CD4-positive, alpha-beta T cell treated with Interleukin-17A for 4 hours (primary cell): ENCODE data around the gene UBE2V1.
"Not testable (repeated sequence)": the region's sequence is repeated elsewhere in the genome, so short reads cannot be mapped to it uniquely, and the experiment has no call there.

Experiments used
- DNase-seq: peaks from one replicate; pipeline ENCODE4 v3.0.0-alpha.2; 2020; ENCODE audit warnings: mixed read lengths

Gene UBE2V1

GRCh38 chr20:50112512-50113419 lies at the start of gene UBE2V1:
TSS of gene UBE2V1 (minus strand) at chr20:50113150. CDS start at chr20:50113128, 22 bp downstream.
- peak; percentile 93 for DNase-seq

DNA sequence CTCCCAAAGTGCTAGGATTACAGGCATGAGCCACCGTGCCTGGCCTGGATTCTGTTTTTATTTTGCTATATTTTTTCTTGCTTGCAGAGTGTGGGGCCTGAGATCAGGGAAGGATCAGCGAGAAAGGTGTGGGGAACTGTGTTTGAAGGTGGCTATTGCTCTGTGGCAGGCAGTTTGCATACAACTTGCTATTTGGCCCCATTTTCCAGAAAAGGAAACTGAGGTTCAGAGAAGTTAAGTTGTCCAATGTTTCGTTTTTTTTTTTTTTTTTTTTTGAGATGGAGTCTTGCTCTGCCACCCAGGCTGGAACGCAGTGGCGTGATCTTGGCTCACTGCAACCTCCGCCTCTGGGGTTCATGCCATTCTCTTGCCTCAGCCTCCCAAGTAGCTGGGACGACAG lies 48.5 kb upstream of the UBE2V1 start:
- not testable (repeated sequence) for DNase-seq

- DNase-seq, result peak; percentile 87
Measured at GRCh38 chr20:50153500-50154377, 40.8 kb upstream of the UBE2V1 start, which contains the start of gene PEDS1. TSS of gene PEDS1 (minus strand) at chr20:50153723. CDS start at chr20:50153637, 86 bp downstream.

GRCh38 chr20:50153153-50153499 lies 40.2 kb upstream of the UBE2V1 start:
- DNase-seq, result no peak

DNA sequence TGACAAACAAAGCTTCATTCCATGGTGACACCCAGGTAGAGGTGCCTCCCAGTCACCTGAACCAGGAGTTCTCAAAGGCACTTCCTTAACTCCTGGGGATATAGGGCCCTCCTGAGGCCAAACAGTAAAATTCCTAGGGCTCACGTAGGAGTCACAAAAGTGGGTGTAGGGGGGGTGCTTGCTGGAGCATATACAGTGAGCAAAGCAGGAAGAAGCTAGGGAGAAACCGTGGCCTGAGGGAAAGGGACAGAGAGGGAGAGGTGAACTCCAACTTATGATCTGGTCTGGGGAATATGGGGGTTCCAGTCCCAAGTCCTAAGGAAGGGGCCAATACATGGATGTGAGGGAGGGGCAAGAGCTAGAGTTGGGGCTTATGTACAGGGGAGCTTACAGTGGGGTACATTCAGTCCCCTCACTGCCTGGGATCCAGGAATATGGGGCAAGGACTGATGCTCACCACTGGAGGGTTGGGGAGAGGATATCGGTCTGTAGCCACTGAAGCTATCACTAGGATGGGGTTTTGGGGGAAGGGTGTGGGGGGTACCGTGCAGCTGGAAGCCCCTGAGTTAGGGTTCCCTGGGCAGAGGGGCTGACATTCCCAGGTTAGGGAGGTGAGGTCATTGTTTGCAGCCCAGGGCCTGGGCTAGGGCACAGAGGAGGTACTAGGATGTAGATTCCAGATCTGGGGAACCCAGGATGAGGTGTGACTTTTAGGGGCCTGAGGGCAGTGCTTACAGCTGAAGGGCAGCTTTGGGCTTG lies 39.6 kb upstream of the UBE2V1 start:
- DNase-seq, result no peak

- DNase-seq, result no peak
Measured at GRCh38 chr20:50151034-50151743, 38.2 kb upstream of the UBE2V1 start.

DNA sequence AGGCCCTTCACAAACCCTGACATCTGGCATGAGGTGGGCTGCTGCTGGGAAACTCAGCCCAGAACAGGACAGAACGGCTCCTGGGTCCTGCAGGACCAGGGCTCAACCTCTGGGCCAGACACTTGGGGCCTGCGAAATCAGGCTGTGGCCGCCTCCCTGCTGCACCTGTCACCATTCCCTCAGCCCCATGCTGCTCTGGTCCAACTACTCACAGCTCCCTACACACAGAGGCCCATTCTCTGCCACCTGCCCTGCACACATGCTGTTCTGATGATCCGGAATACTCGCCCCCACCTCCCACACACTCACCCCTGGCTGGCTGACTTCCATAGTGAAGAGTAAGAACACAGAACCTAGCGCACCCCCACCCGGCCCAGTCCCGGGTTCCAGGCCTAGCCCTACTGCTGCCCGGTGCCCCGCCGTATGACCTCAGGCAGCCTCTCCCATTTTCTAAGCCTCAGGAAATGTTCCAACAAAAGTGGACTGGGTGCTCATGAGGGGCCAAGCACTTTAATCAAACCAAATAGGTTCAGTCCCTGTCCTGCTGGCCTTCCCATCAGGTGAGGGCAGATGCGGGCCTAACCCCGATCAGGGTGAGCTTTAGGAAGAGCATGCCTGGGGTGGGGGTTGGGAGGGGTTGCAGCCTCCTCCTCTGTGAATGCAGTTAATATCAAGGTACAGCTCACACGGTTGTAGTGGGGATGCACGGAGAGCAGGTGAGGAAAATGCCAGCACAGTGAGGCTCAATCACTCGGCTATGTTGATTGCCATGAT lies 36.7 kb upstream of the UBE2V1 start:
- no peak for DNase-seq

GRCh38 chr20:50146732-50147662 lies 34.0 kb upstream of the UBE2V1 start:
- peak; percentile 83 for DNase-seq

- no peak for DNase-seq
Measured at GRCh38 chr20:50146214-50146613, 33.3 kb upstream of the UBE2V1 start.

GRCh38 chr20:50145566-50145965 lies 32.6 kb upstream of the UBE2V1 start:
- no peak for DNase-seq

DNA sequence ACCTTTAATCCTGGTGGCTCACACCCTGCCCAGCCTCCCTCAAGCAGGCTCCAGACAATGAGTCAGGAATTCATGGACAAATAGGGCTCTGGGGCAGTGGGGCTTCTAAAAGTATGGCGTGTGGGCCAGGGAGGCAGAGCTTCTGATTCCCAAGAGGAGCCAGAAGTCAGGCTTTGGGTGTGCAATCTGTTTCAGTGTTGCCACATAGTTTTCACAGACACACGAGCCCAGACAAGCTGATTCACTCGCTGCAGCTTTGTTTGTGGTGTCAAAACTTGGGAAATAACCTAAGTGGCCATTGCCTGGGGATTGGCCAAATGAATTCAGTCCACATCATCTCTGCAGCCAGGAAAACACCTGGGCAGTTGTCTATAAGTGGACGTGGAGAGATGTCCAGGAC lies 31.4 kb upstream of the UBE2V1 start:
- DNase-seq, result no peak

DNA sequence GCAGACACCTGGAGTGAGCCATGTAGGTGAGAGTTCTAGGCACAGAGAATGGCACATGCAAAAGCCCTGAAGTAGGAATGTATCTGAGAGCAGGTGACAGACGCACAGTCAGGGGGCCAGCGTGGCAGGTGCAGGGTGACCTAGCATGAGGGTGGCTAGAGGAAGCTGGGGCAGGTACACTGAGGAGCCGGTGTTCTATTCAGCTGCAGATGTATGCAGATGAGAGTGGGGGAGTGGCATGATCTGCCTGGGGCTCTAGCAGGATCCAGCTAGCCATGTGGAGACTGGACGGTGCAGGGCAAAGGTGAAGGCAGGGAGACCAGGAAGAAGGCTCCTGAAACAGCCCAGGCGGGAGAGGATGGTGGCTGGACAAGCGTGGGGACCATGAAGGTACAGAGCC lies 29.9 kb upstream of the UBE2V1 start:
- no peak for DNase-seq

DNA sequence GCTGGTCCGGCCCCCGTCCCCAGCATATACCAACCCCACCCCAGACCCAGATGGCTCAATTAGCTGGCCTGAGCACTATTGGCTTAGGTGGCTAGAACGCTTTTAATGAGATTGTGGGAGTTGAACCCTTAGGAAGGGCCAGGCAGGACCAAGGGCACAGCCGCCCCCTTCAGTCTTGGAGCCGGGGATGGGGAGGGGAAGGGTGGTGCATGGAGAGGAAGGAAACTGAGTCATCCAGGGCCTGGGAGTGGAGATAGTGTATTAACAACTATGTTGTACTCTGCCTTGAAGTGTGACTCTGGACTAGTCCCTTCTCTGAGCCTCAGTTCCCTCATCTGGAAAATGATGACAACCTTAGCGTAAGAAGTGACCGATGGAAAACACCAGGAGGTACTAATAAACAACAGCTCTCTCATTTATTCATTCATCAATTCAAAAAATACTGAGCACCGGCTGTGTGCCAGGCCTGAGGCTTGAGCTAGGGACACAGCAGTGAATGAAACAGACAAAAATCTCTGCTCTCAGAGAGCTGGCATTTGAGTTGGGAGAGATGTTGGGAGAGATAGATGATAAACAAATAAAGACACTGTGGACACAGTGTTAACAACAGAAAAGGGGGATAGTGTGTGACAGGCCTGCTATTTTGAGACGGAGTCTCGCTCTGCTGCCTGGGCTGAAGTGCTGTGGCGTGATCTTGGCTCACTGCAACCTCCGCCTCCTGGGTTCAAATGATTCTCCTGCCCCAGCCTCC lies 29.0 kb upstream of the UBE2V1 start:
- no peak for DNase-seq

DNA sequence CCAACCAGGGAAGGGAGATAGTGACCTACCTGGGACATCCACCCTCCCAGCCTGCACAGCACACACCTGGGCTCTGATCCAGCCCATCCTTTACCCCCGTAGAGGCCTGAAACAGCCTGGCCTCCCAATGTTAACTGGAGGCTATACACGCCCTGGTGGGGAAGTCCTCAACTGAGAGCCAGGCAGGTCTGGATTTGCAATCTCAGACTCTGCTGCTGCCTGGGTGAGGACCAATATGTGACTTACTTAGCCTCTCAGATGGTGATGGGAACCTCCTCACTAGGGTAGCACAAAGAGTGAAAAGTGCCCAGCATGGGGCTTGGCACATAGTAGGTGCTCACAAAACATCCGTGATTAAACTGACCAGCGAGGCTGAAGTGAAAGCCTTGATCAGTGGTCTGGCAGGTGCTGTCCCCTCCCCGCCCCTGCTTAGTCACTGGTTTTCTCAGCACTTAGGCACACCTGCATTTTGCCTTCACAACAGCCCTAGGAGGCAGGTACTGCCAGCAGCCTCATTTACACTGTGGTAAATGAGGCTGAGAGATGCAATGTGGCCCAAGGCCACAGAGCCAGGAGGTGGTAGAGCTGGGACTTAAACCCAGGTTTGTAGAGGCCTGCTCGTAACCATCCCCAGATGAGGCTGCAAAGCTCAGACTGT lies 28.2 kb upstream of the UBE2V1 start:
- no peak for DNase-seq

DNA sequence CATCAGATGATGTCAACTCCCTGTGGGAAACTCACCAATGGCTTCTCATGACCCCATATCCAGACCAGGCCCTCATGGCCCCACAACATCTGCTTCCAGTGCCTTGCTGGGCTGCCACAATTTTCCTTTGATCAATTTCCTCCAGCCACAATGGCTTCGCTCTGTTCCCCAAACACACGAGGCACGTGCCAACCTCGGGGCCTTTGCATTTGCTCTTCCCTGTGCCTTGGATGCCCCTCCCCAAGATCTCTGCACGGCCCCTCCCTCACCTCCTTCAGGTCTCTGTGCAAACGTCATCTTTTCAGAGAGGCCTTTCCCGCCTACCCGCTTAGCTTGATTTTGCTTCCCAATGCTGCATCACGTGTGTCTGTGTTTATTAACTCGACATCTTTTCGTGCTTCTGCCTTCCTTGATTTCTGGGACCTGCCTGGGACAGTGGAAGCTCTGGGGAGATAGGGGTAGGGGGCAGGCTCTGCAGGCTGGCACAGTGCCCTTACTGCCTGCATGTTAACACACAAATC lies 27.4 kb upstream of the UBE2V1 start:
- no peak for DNase-seq

- DNase-seq, result no peak
Measured at GRCh38 chr20:50138479-50139393, 25.8 kb upstream of the UBE2V1 start.

DNA sequence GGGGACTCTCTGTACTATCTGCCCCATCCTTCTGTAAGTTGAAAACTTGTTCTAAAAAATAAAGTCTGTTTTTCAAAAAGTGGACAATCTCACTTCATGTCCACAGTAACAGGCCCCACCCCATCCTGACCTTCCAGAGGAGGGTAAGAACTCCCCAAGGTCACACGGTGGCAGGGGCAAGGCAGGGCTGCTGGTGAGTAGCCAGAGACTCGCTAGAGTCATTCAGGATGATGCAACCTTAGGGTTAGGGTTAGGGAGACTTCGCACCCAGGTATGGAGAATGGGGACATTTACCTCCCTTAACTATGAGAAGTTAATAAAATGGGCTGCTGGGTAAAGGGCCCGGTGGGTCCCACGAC lies 25.1 kb upstream of the UBE2V1 start:
- DNase-seq, result no peak

DNA sequence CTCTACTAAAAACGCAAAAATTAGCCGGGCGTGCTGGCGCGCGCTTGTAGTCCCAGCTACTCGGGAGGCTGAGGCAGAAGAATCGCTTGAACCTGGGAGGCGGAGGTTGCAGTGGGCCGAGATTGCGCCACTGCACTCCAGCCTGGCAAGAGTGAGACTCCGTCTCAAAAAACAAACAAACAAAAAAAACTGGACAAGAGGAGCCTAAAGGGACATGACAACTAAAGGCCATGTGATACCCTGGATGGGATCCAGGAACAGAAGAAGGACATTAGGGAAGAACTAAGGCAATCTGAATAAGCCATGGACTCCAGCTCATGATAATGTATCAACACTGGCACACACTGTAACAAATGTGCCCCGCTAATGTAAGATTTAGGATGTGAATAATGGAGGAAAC lies 24.8 kb upstream of the UBE2V1 start:
- not testable (repeated sequence) for DNase-seq
